Renal cortex interstitium (tissue), 11 donors: Measurements from ENCODE around the gene IFNGR1. TPM values are rescaled to one million over a fixed set of nuclear protein-coding genes. Genes with fewer than 3 reads are reported as not detected.
"Not testable (repeated sequence)": the region's sequence is repeated elsewhere in the genome, so short reads cannot be mapped to it uniquely, and the experiment has no call there.

Experiments used
- DNase-seq, 11 donors: peaks; one replicate each; pipeline ENCODE4 v3.0.0-alpha.2; 2013; ENCODE audit warnings: low read depth in 9 of 11, low spot score in 4 of 11; ENCODE audit errors: extremely low read depth in 1 of 11
- polyA plus RNA-seq, 3 donors: library from polyadenylated mRNA; unstranded; fragments of 120-200 nt; gene quantifications; one replicate each; pipeline ENCODE4 v1.2.1, GENCODE V29; 2013; ENCODE audit not compliant: insufficient read length in 3 of 3

IFNGR1 gene
- polyA plus RNA-seq, 3 donors, result 53.5 to 64.8 (median 58.0) TPM

- no peak for DNase-seq
Measured at GRCh38 chr6:137219664-137220252, 573 bp upstream of the IFNGR1 start.

GRCh38 chr6:137218473-137218916 lies 690 bp downstream of the IFNGR1 start:
- DNase-seq, result peak in 7 of 11 donors; percentile 12 to 55 (median 33)

- DNase-seq, result no peak
Measured at GRCh38 chr6:137217801-137218472, 1.2 kb downstream of the IFNGR1 start.

GRCh38 chr6:137216875-137217553 lies 2.2 kb downstream of the IFNGR1 start:
- no peak for DNase-seq

- no peak for DNase-seq
Measured at GRCh38 chr6:137216106-137216505, 3.1 kb downstream of the IFNGR1 start.

GRCh38 chr6:137215630-137216029 lies 3.6 kb downstream of the IFNGR1 start:
- DNase-seq, result not testable (repeated sequence)

- no peak for DNase-seq
Measured at GRCh38 chr6:137214931-137215330, 4.3 kb downstream of the IFNGR1 start.

- DNase-seq, result no peak
Measured at GRCh38 chr6:137213813-137214212, 5.4 kb downstream of the IFNGR1 start.

GRCh38 chr6:137213331-137213740 lies 5.8 kb downstream of the IFNGR1 start:
- no peak for DNase-seq

GRCh38 chr6:137211910-137212309 lies 7.3 kb downstream of the IFNGR1 start:
- no peak for DNase-seq

GRCh38 chr6:137210903-137211302 lies 8.3 kb downstream of the IFNGR1 start:
- no peak for DNase-seq

- DNase-seq, result no peak
Measured at GRCh38 chr6:137208279-137208678, 10.9 kb downstream of the IFNGR1 start.

GRCh38 chr6:137207457-137207856 lies 11.7 kb downstream of the IFNGR1 start:
- DNase-seq, result not testable (repeated sequence)

- DNase-seq, result no peak
Measured at GRCh38 chr6:137206577-137206976, 12.6 kb downstream of the IFNGR1 start.

- no peak for DNase-seq
Measured at GRCh38 chr6:137203256-137203655, 15.9 kb downstream of the IFNGR1 start.

GRCh38 chr6:137202078-137202477 lies 17.1 kb downstream of the IFNGR1 start:
- DNase-seq, result no peak

- no peak for DNase-seq
Measured at GRCh38 chr6:137201006-137201405, 18.2 kb downstream of the IFNGR1 start.

GRCh38 chr6:137200288-137200687 lies 18.9 kb downstream of the IFNGR1 start:
- DNase-seq, result no peak

GRCh38 chr6:137197684-137198645 lies 21.2 kb downstream of the IFNGR1 start:
- no peak for DNase-seq
